ENCODE data around the gene CDCA7.
"Not testable (repeated sequence)": the region's sequence is repeated elsewhere in the genome, so short reads cannot be mapped to it uniquely, and the experiment has no call there.

Gene CDCA7

GRCh38 chr2:173404841-173405750 lies 50.4 kb downstream of the CDCA7 start:
- no peak for DNase-seq (ENCODE audit: low read depth)

GRCh38 chr2:173407176-173407575 lies 52.5 kb downstream of the CDCA7 start:
- DNase-seq (ENCODE audit: low read depth) = no peak

- DNase-seq (ENCODE audit: low read depth) = no peak
These were observed 53.0 kb downstream of the CDCA7 start for GRCh38 chr2:173407646-173408045.

- DNase-seq (ENCODE audit: low read depth) = no peak
These were observed 55.9 kb downstream of the CDCA7 start for GRCh38 chr2:173410579-173410978.

- no peak for DNase-seq (ENCODE audit: low read depth)
These were observed 58.0 kb downstream of the CDCA7 start for GRCh38 chr2:173412628-173413027.

GRCh38 chr2:173414823-173415322 lies 60.2 kb downstream of the CDCA7 start:
- no peak for DNase-seq (ENCODE audit: low read depth)

- DNase-seq (ENCODE audit: low read depth) = no peak
These were observed 61.0 kb downstream of the CDCA7 start for GRCh38 chr2:173415431-173416381.

GRCh38 chr2:173416415-173417152 lies 61.9 kb downstream of the CDCA7 start:
- DNase-seq (ENCODE audit: low read depth) = not testable (repeated sequence)

- no peak for DNase-seq (ENCODE audit: low read depth)
These were observed 62.7 kb downstream of the CDCA7 start for GRCh38 chr2:173417341-173417740.

- DNase-seq (ENCODE audit: low read depth) = no peak
These were observed 63.1 kb downstream of the CDCA7 start for GRCh38 chr2:173417802-173418201.

Data from stimulated activated CD8-positive, alpha-beta memory T cell treated with anti-CD3 and anti-CD28 coated beads, Interleukin-15, amount 100 ng/mL, for 24 hours (primary cell).